ENCODE measurements around the gene ETV5. TPM values are rescaled to one million over a fixed set of nuclear protein-coding genes. Genes with fewer than 3 reads are reported as not detected.

Gene ETV5
- total and polyA plus RNA-seq, 2 donors (not counting 3 experiments of a cell fraction or from before 2014, with no cell fraction given) = 8.8 to 40.9 TPM

DNA sequence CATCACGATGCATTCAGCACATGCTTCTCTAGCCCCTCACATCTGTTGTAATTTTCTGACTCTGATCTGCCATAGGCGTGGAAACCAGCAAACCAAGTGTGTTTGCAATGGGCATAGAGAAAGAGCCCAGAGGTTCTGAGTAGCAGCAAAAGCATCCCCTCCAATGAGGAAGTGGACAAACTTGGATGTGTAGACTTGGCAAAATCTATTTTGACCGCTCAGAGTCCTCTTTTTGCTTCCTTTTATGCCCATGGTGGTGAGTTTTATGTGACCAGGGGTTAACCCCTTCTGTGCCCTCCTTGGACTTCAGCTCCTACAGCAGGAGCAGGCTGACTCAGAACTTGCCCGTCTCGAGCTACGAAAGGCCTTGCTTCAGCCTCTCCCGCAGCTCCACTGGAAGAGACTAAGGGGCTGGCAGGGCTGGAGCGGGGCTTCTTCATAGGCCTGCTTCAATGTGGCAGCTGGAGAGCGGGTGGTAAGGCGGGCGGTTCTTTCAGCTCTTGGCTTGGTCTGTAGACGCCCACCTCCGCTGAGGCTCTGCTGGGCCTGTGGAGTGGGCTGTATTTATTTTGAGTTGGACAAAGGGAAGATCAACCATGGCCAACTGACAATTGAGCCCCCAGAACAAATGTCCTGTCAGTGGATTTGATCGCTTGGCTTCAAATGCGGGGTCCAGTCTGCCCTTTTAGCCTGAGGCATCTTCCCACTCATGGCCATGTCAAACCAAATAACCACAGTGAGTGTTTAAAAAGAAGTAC is 6.5 kb upstream of the ETV5 start:
- no peak overlapping the region for H2AFZ ChIP-seq (ENCODE audit: low read depth, low read length)
- no peaks in the 10 kb centered on the region for H3K9me1 ChIP-seq (replicated peaks; ENCODE audit: control insufficient read depth, extremely low read depth, insufficient read depth, low read length)
- H3K4me3 ChIP-seq (replicated peaks in 1 of 3; ENCODE audit: insufficient read depth in 1 of 3, low read depth in 1 of 3, low read length in 3 of 3) = no peak overlapping the region
- peaks cover 2% of the 10 kb centered on the region for H3K4me1 ChIP-seq (ENCODE audit: control insufficient read depth, extremely low read depth, insufficient read depth, low read length)
- no peaks in the 10 kb centered on the region for H3K9me3 ChIP-seq (replicated peaks; ENCODE audit: control insufficient read depth, insufficient read depth, low read length)
- no peak overlapping the region for H3K27ac ChIP-seq (ENCODE audit: insufficient read depth, low read depth, low read length)
- H3K36me3 ChIP-seq (ENCODE audit: control insufficient read depth in 2 of 2, extremely low read depth in 1 of 2, insufficient read depth in 2 of 2, low read length in 2 of 2) = no peaks in the 10 kb centered on the region
- peaks cover 20 to 26% of the 10 kb centered on the region in 2 experiments for H3K27me3 ChIP-seq (ENCODE audit: control insufficient read depth in 2 of 2, insufficient read depth in 2 of 2, low read length in 2 of 2)
- no peak overlapping the region for H3K9ac ChIP-seq (replicated peaks; ENCODE audit: extremely low read depth, insufficient read depth, low read length)
- DNase-seq (ENCODE audit: low read depth, low spot score) (no peak), FAIRE-seq (no peak)
- no peak overlapping the region for H3K4me2 ChIP-seq (ENCODE audit: insufficient read depth, low read length)
- dilution Hi-C loops (cut with MboI; ENCODE audit: extremely low pct_ligation_motif_present, low sequenced_read_pairs) = no loop called here
- CTCF ChIA-PET = interaction anchor here (1.7 kb wide), 1 partner anchor 17 kb away, joined by 5 read pairs; no protein-coding TSS in a partner anchor
- H3K79me2 ChIP-seq (ENCODE audit: control insufficient read depth, insufficient read depth, low read length) = no peaks in the 10 kb centered on the region
- H4K20me1 ChIP-seq (replicated peaks; ENCODE audit: control insufficient read depth, extremely low read depth, insufficient read depth, low read length) = no peaks in the 10 kb centered on the region
- no TSS peak for BruUV-seq (replicated peaks)
- POLR2A ChIA-PET = no interaction called here
- intact Hi-C loops (cut with micrococcal nuclease) = no loop called here
- TF ChIP-seq JUN (IDR thresholded peaks at IDR 0.05; ENCODE audit: borderline replicate concordance, insufficient read depth, insufficient read length, low read depth) (no peak), FOS (IDR thresholded peaks at IDR 0.05; ENCODE audit: borderline replicate concordance, insufficient read depth, low read length) (no peak), POLR2A (IDR thresholded peaks at IDR 0.05; ENCODE audit: low read depth, low read length) (no peak), POLR2AphosphoS5 (IDR thresholded peaks at IDR 0.05; ENCODE audit: insufficient read depth, low read depth, low read length) (no peak), EZH2 (IDR thresholded peaks at IDR 0.05; ENCODE audit: borderline replicate concordance, low read depth, low read length, severe bottlenecking) (no peak), MYC (IDR thresholded peaks at IDR 0.05; ENCODE audit: low read depth, low read length) (no peak), GATA2 (IDR thresholded peaks at IDR 0.05; ENCODE audit: insufficient read depth, insufficient read length, low read depth, low read length) (no peak)
- TF ChIP-seq, protein P1, sequence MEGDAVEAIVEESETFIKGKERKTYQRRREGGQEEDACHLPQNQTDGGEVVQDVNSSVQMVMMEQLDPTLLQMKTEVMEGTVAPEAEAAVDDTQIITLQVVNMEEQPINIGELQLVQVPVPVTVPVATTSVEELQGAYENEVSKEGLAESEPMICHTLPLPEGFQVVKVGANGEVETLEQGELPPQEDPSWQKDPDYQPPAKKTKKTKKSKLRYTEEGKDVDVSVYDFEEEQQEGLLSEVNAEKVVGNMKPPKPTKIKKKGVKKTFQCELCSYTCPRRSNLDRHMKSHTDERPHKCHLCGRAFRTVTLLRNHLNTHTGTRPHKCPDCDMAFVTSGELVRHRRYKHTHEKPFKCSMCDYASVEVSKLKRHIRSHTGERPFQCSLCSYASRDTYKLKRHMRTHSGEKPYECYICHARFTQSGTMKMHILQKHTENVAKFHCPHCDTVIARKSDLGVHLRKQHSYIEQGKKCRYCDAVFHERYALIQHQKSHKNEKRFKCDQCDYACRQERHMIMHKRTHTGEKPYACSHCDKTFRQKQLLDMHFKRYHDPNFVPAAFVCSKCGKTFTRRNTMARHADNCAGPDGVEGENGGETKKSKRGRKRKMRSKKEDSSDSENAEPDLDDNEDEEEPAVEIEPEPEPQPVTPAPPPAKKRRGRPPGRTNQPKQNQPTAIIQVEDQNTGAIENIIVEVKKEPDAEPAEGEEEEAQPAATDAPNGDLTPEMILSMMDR (IDR thresholded peaks at IDR 0.05; ENCODE audit: extremely low read depth in 1 of 2, insufficient read depth in 1 of 2, low read depth in 1 of 2, low read length in 2 of 2) = no peak
- TF ChIP-seq, protein P2, sequence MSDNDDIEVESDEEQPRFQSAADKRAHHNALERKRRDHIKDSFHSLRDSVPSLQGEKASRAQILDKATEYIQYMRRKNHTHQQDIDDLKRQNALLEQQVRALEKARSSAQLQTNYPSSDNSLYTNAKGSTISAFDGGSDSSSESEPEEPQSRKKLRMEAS (IDR thresholded peaks at IDR 0.05; ENCODE audit: insufficient read depth, insufficient read length) = no peak
